Omental fat pad (tissue), 4 donors: ENCODE measurements around the gene ABCB11. TPM values are rescaled to one million over a fixed set of nuclear protein-coding genes. Genes with fewer than 3 reads are reported as not detected.

Experiments used
- ATAC-seq: fragments of 150-250 bp; one replicate; pipeline ENCODE4 v1.9.1; 2016; ENCODE audit warnings: mild to moderate bottlenecking, moderate library complexity; ENCODE audit not compliant: low FRiP score
- DNase-seq: peaks from one replicate; pipeline ENCODE4 v3.0.0-alpha.2; 2019; ENCODE audit warnings: low spot score
- total RNA-seq, 4 donors: library from RNA; depleted of rRNA; stranded (reverse); fragments of >200 nt; gene quantifications; one replicate each; pipeline ENCODE4 v1.1.0, GENCODE V29; 2016
- TF ChIP-seq, protein P1 (sequence below), 3 donors: fragments of 450-650 bp; IDR thresholded peaks; one replicate each; pipeline ENCODE4 v1.5.1; 2016 to 2017; ENCODE audit warnings: antibody characterized with exemption in 3 of 3, mild to moderate bottlenecking in 3 of 3, moderate library complexity in 2 of 3

ABCB11 gene
- total RNA-seq, 4 donors from 2014 or later: 0.24 to 1.2 (median 0.66) TPM

DNA sequence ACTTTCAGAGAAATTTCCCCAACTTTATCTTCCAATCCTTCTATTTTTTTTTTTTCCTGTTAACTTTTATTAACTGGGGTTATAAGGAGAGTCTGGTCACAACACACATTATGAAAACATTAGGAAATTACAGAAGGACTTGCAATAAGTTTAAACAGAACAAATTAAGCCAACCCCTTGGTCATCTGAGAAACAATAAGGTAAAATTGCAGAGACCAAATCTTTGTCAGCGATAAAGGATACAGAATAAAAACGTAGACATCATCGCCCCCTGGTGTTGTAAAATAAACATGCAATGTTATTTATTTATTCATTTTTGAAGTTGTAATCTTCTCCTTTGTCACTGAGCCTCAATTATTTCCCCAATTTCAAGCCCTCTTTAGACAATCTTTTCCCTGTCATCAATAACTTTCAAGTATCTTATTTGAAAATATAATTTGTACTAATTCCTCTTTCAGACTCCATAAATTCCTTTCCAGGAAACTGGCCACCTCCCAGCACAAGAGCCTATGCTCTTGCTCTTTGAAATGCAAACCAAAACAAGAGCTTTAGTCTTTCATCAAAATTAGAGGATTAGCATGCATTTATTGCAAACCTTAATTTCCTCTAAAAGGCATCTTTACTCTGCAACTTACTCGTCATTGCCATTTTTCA lies 110.5 kb downstream of the ABCB11 start:
- TF ChIP-seq, protein P1, sequence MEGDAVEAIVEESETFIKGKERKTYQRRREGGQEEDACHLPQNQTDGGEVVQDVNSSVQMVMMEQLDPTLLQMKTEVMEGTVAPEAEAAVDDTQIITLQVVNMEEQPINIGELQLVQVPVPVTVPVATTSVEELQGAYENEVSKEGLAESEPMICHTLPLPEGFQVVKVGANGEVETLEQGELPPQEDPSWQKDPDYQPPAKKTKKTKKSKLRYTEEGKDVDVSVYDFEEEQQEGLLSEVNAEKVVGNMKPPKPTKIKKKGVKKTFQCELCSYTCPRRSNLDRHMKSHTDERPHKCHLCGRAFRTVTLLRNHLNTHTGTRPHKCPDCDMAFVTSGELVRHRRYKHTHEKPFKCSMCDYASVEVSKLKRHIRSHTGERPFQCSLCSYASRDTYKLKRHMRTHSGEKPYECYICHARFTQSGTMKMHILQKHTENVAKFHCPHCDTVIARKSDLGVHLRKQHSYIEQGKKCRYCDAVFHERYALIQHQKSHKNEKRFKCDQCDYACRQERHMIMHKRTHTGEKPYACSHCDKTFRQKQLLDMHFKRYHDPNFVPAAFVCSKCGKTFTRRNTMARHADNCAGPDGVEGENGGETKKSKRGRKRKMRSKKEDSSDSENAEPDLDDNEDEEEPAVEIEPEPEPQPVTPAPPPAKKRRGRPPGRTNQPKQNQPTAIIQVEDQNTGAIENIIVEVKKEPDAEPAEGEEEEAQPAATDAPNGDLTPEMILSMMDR (IDR thresholded peaks at IDR 0.05): no peak
- ATAC-seq: no peak
- no peak for DNase-seq

DNA sequence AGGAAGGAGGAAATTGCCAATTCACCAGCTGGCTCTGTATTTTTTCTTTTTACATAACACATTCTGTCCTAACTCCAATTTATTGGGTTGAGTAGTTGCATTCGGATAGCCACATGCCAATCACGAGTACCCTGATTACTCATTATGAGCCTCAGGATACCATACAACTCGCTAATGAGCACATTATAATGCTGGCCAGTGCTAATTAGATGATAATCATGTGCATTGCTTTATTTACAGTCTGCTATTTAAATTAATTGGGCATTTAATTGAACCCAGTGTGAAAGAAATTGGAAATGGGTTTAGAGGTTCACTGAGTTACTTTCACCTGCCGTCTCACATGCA lies 114.8 kb downstream of the ABCB11 start:
- DNase-seq: no peak
- TF ChIP-seq, protein P1 (IDR thresholded peaks at IDR 0.05): no peak
- no peak for ATAC-seq

DNA sequence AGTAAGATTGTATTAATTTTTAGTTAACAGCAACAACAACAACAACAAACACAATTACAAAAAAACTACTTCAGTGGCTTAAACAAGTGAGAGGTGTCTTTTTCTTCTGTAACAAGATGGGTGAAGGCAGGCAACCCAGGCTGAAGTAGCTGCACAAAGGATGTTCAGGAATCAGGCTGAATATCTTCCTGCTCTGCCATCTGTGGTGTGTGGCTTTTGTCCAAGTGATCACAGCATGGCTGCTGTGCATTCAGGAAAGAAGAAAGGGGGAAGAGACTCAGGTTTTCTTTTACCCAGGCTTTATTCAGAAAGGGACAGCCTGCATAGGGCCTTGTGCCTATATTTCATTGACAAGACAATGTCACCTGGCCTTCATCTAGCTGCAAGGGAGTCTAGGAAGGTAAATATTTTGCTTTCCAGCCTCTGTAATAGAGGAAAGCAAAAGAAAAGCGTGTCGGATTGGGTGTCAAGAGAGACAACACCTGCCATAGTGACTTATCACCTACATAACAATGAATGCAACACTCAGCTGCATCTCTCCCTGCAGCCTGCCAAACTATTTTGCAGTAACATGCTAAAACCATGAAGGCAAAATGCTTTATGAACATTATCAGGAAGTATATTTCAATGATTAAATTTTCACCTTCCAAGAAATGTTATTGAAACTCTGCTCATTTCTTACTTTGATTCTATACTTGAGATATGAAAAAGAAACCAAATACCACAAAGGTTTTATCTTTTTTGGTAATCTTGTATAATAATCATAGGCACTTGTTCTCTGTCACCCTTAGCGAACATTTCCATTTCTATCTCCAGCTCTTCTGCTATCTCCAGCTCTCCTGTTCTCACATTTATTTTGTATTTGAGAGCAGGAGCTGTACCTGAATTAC lies 115.4 kb downstream of the ABCB11 start:
- TF ChIP-seq, protein P1 (IDR thresholded peaks at IDR 0.05): no peak
- DNase-seq (no peak), ATAC-seq (no peak)

DNA sequence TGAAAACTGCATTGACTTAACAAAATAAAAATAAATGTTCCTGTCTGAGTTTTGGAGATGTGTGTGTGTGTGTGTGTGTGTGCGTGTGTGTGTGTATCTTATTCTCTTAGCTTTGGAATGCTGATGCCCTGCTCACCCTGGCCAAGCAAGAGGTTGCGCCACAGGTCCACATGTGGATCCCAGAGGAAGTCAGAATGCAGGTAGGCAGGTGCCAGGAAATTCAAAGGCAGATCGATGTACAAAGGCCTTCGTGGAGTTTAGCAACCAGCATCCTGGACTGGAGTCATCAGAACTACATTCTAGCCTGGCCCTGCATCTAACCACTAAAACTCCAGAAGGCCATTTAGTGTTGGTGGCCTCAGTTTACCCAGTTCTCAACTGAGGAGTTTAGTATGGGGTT lies 117.6 kb downstream of the ABCB11 start:
- no peak for DNase-seq
- no peak for ATAC-seq
- TF ChIP-seq, protein P1 (IDR thresholded peaks at IDR 0.05): no peak

DNA sequence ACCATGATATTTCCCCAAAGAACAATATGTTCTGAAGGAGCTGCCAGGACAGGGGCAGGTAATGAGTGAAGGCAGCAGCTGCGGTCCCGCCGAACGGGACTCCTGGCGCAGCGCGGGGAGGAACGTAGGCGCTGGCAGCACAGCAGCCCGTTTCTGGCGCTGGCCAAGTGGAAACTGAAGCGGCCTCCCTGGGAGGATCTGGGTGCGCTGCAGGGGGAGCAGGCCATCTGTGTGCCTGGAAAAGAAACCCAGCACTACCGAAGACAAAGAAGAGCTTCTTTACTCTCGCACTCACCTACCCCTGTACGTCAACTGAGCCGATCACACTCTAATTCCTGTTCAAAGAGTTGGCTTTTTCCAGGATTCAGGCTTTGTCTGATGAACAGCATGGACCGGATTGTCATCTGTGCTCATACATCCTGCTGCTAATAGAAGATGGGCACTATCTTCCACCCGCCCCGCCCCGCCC lies 118.2 kb downstream of the ABCB11 start:
- DNase-seq: no peak
- peak; percentile 53 for ATAC-seq
- TF ChIP-seq, protein P1 (IDR thresholded peaks at IDR 0.05): no peak

DNA sequence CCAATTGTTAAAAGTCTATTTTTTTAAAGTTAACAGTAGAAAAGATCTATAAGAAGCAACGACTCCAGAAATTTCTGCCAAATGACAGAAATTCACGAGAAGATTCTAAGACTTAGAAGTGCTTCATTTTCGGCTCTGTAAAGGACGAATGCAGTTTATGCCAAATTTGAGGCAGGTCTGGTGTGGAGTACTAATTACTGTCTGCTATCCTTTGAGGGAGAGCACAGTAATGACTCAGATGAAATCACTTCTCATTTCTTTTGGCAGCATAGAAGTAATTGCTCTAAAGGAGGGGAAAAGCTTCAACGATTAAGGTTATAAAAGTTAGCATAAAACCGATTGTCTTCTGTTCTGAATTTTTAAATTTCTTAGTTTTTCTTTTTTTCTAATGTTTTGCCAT lies 118.7 kb downstream of the ABCB11 start:
- DNase-seq: no peak
- TF ChIP-seq, protein P1 (IDR thresholded peaks at IDR 0.05): no peak
- ATAC-seq: peak; percentile 68
